Measurements from ENCODE around the gene DOCK1.

DNA sequence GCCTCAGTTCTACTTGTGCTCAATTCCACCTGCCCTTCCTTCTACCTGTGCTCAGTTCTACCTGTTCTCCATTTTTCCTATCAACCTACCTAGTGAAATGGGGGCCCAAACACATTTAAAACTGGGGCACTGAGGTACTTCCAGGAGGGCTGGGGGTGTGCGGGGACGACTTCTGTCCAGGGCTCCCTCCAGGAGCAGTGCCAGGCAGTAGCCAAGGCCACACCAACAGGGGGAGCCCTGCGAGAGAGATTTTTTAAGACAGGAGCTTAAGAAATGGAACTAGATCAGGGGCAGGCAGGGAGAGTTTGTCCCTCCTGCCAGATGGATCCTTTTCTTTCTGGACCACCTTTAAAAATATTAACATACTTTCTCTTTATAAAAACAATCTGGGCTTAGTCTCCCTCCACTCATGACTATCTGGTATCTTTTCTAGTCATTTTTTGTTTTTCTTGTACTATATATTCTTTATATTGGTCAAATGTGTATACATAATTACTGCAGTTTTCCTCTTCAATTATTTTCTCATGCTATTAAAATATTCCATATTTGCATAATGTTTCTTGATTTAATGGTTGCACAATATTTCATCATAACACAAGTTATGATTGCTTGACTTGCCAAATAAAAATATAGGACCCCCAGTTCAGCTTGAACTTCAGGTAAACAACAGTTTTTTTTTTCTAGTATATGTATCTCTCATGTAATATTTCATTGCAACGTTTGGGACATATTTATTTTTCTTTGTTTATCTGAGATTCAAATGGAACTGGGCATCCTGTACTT, 338.5 kb downstream of the DOCK1 start:
- TF ChIP-seq GATA2 (IDR thresholded peaks at IDR 0.05; ENCODE audit: low read depth, low read length): no peak
- TF ChIP-seq GATA3 (IDR thresholded peaks at IDR 0.05; ENCODE audit: low read depth, low read length): no peak
